ENCODE measurements around the gene APLNR.

The APLNR gene

GRCh38 chr11:57260937-57261783, 24.1 kb upstream of the APLNR start:
- H3K36me3 ChIP-seq (replicated peaks; ENCODE audit: low read depth, low read length) = no peaks in the 10 kb centered on the region
- no peaks in the 10 kb centered on the region for H4K20me1 ChIP-seq (ENCODE audit: insufficient read depth, low read length)
- H3K4me1 ChIP-seq (ENCODE audit: low read length) = no peaks in the 10 kb centered on the region
- no peak overlapping the region for H3K27ac ChIP-seq (ENCODE audit: low read length)
- TF ChIP-seq EZH2phosphoT487 (IDR thresholded peaks at IDR 0.05; ENCODE audit: low read depth) (no peak), CTCF (IDR thresholded peaks at IDR 0.05; ENCODE audit: low read depth, low read length) (no peak)
- no peak overlapping the region for H3K4me3 ChIP-seq (ENCODE audit: low read length)
- peaks cover 6% of the 10 kb centered on the region; the same call in 1 of the 2 replicates for H3K9me3 ChIP-seq (ENCODE audit: insufficient read depth, low read length)
- no peaks in the 10 kb centered on the region for H3K79me2 ChIP-seq (ENCODE audit: low read length)
- H3K4me2 ChIP-seq (ENCODE audit: low read length) = no peak overlapping the region
- no peak overlapping the region for H3K9ac ChIP-seq (ENCODE audit: low read length)
- 0 out of 2 replicates have a peak, but pooled peaks cover 3% of the 10 kb centered on the region for H3K27me3 ChIP-seq (ENCODE audit: low read depth, low read length)
- 0 out of 2 replicates have a peak overlapping the region, but pooled peaks have one; percentile 6 for H2AFZ ChIP-seq (ENCODE audit: low read depth, low read length)

GRCh38 chr11:57256119-57256518, 19.1 kb upstream of the APLNR start:
- H3K27me3 ChIP-seq (ENCODE audit: low read depth, low read length) = peaks cover 49% of the 10 kb centered on the region
- TF ChIP-seq CTCF (IDR thresholded peaks at IDR 0.05; ENCODE audit: low read depth, low read length) = no peak
- TF ChIP-seq EZH2phosphoT487 (IDR thresholded peaks at IDR 0.05; ENCODE audit: low read depth) = no peak

GRCh38 chr11:57255618-57256017, 18.6 kb upstream of the APLNR start:
- Histone ChIP-seq H3K27ac (ENCODE audit: low read length) (no peak overlapping the region), H3K4me1 (ENCODE audit: low read length) (no peaks in the 10 kb centered on the region), H3K9me3 (ENCODE audit: insufficient read depth, low read length) (no peaks in the 10 kb centered on the region), H4K20me1 (ENCODE audit: insufficient read depth, low read length) (no peaks in the 10 kb centered on the region), H3K4me2 (ENCODE audit: low read length) (no peak overlapping the region), H3K9ac (ENCODE audit: low read length) (no peak overlapping the region), H3K36me3 (replicated peaks; ENCODE audit: low read depth, low read length) (no peaks in the 10 kb centered on the region), H3K79me2 (ENCODE audit: low read length) (no peaks in the 10 kb centered on the region), H3K4me3 (ENCODE audit: low read length) (no peak overlapping the region), H2AFZ (ENCODE audit: low read depth, low read length) (no peak overlapping the region), H3K27me3 (ENCODE audit: low read depth, low read length) (peaks cover 54% of the 10 kb centered on the region)
- TF ChIP-seq CTCF (IDR thresholded peaks at IDR 0.05; ENCODE audit: low read depth, low read length) (no peak), EZH2phosphoT487 (IDR thresholded peaks at IDR 0.05; ENCODE audit: low read depth) (no peak)

More at GRCh38 chr11:57256119-57256518, 19.1 kb upstream of the APLNR start:
- Histone ChIP-seq H3K4me1 (ENCODE audit: low read length) (no peaks in the 10 kb centered on the region), H3K4me2 (ENCODE audit: low read length) (no peak overlapping the region), H4K20me1 (ENCODE audit: insufficient read depth, low read length) (no peaks in the 10 kb centered on the region), H2AFZ (ENCODE audit: low read depth, low read length) (no peak overlapping the region), H3K36me3 (replicated peaks; ENCODE audit: low read depth, low read length) (no peaks in the 10 kb centered on the region), H3K9me3 (ENCODE audit: insufficient read depth, low read length) (no peaks in the 10 kb centered on the region), H3K4me3 (ENCODE audit: low read length) (no peak overlapping the region), H3K9ac (ENCODE audit: low read length) (no peak overlapping the region), H3K79me2 (ENCODE audit: low read length) (no peaks in the 10 kb centered on the region), H3K27ac (ENCODE audit: low read length) (no peak overlapping the region)

GRCh38 chr11:57254631-57255030, 17.6 kb upstream of the APLNR start:
- Histone ChIP-seq H3K4me2 (ENCODE audit: low read length) (no peak overlapping the region), H2AFZ (ENCODE audit: low read depth, low read length) (no peak overlapping the region), H3K9ac (ENCODE audit: low read length) (no peak overlapping the region), H3K4me3 (ENCODE audit: low read length) (no peak overlapping the region), H3K79me2 (ENCODE audit: low read length) (no peaks in the 10 kb centered on the region), H3K27me3 (ENCODE audit: low read depth, low read length) (peaks cover 54% of the 10 kb centered on the region), H3K36me3 (replicated peaks; ENCODE audit: low read depth, low read length) (no peaks in the 10 kb centered on the region), H4K20me1 (ENCODE audit: insufficient read depth, low read length) (no peaks in the 10 kb centered on the region), H3K27ac (ENCODE audit: low read length) (no peak overlapping the region), H3K9me3 (ENCODE audit: insufficient read depth, low read length) (no peaks in the 10 kb centered on the region), H3K4me1 (ENCODE audit: low read length) (no peaks in the 10 kb centered on the region)
- TF ChIP-seq CTCF (IDR thresholded peaks at IDR 0.05; ENCODE audit: low read depth, low read length) = no peak
- TF ChIP-seq EZH2phosphoT487 (IDR thresholded peaks at IDR 0.05; ENCODE audit: low read depth) = no peak

Data from OCI-LY3 (cell line).